Neural progenitor cell (in vitro differentiated cells): ENCODE data around the gene TCF4. TPM values are rescaled to one million over a fixed set of nuclear protein-coding genes. Genes with fewer than 3 reads are reported as not detected.

ENCODE experiments used
- DNase-seq: peaks from one replicate; pipeline ENCODE4 v3.0.0-alpha.2; 2016; ENCODE audit warnings: low spot score
- H2AFZ ChIP-seq: fragments of 200-600 bp; sonication (generic); replicated peaks from 2 replicates; pipeline ENCODE4 v1.6.1; 2016; ENCODE audit warnings: antibody characterized with exemption
- H3F3A ChIP-seq: fragments of 200-600 bp; sonication (generic); 2 replicates; pipeline ENCODE4 v1.6.1; 2016; ENCODE audit warnings: antibody characterized with exemption, low read depth
- H3K27ac ChIP-seq: fragments of 200-600 bp; sonication (generic); 2 replicates; pipeline ENCODE4 v1.5.1; 2016; ENCODE audit warnings: mild to moderate bottlenecking
- H3K27me3 ChIP-seq: fragments of 200-600 bp; sonication (generic); 2 replicates; pipeline ENCODE4 v1.6.1; 2016; ENCODE audit warnings: mild to moderate bottlenecking, moderate library complexity
- H3K36me3 ChIP-seq: fragments of 200-600 bp; sonication (generic); 2 replicates; pipeline ENCODE4 v1.5.1; 2016
- H3K4me1 ChIP-seq: fragments of 200-600 bp; sonication (generic); 2 replicates; pipeline ENCODE4 v1.6.1; 2016; ENCODE audit warnings: mixed run types
- H3K4me2 ChIP-seq: fragments of 200-600 bp; sonication (generic); 2 replicates; pipeline ENCODE4 v1.6.1; 2016
- H3K4me3 ChIP-seq: fragments of 200-600 bp; sonication (generic); 2 replicates; pipeline ENCODE4 v1.5.1; 2016
- H3K79me2 ChIP-seq: fragments of 200-600 bp; sonication (generic); 2 replicates; pipeline ENCODE4 v1.6.1; 2016; ENCODE audit warnings: low read depth
- H3K9ac ChIP-seq: fragments of 200-600 bp; sonication (generic); 2 replicates; pipeline ENCODE4 v1.6.1; 2016
- H3K9me3 ChIP-seq: fragments of 200-600 bp; sonication (generic); 2 replicates; pipeline ENCODE4 v1.5.1; 2016; ENCODE audit warnings: low read depth
- H4K20me1 ChIP-seq: fragments of 200-600 bp; sonication (generic); 2 replicates; pipeline ENCODE4 v1.6.1; 2016; ENCODE audit warnings: low read depth
- H3K27ac Mint-ChIP-seq: 3 replicates; pipeline ENCODE4 v1.8.0; 2021; ENCODE audit warnings: mixed read lengths
- H3K27me3 Mint-ChIP-seq: 2 replicates; pipeline ENCODE4 v1.8.0; 2022; ENCODE audit warnings: low read depth, mild to moderate bottlenecking, inconsistent platforms, moderate library complexity, mixed read lengths; ENCODE audit not compliant: insufficient read depth
- H3K36me3 Mint-ChIP-seq: 3 replicates; pipeline ENCODE4 v1.8.0; 2021; ENCODE audit warnings: mixed read lengths
- H3K4me1 Mint-ChIP-seq: 3 replicates; pipeline ENCODE4 v1.8.0; 2021; ENCODE audit warnings: mixed read lengths
- H3K4me3 Mint-ChIP-seq: 3 replicates; pipeline ENCODE4 v1.8.0; 2021; ENCODE audit warnings: mild to moderate bottlenecking, moderate library complexity, mixed read lengths
- H3K9me3 Mint-ChIP-seq: 3 replicates; pipeline ENCODE4 v1.8.0; 2020; ENCODE audit warnings: mixed read lengths
- EZH2 ChIP-seq: fragments of 200-600 bp; sonication (generic); IDR thresholded peaks from 2 replicates; pipeline ENCODE4 v1.6.1; 2017; ENCODE audit warnings: antibody characterized with exemption, mild to moderate bottlenecking, moderate library complexity
- EZH2phosphoT487 ChIP-seq: fragments of 200-600 bp; sonication (generic); IDR thresholded peaks from 2 replicates; pipeline ENCODE4 v1.6.1; 2017; ENCODE audit warnings: antibody characterized with exemption
- total RNA-seq: library from RNA; depleted of rRNA; stranded (reverse); fragments of >200 nt; gene quantifications from 2 replicates; pipeline ENCODE4 v1.2.3, GENCODE V29; 2015; ENCODE audit warnings: low replicate concordance
- TF ChIP-seq, protein P1 (sequence below): fragments of 200-600 bp; sonication (generic); IDR thresholded peaks from 2 replicates; pipeline ENCODE4 v1.5.1; 2017; ENCODE audit warnings: antibody characterized with exemption, mild to moderate bottlenecking

The TCF4 gene
- total RNA-seq, 1 donor from 2014 or later: 161 TPM

DNA sequence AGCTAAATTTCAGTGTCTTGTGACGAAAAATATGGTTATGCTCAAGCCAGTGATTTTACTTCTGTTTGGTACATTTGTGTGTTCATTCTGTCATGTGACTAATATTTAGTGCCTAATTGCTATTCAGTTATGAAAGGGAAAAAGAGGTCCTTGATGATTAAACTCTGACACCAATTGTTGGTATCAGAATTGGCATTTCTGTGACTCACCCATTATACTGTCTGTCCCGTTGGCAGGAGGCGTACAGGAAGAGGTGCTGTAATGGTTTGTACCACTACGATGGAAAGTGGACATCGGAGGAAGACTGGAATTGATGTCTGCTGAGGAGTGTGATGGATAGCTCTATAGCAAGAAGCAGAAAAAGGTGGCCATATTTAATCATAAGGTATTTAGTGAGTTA, 318.4 kb downstream of the TCF4 start:
- peaks cover 11% of the 10 kb centered on the region for H3K4me1 ChIP-seq
- Mint-ChIP-seq H3K9me3 (no peaks in the 10 kb centered on the region), H3K4me3 (no peak overlapping the region), H3K27me3 (no peaks in the 10 kb centered on the region), H3K27ac (no peak overlapping the region), H3K36me3 (peaks cover 55% of the 10 kb centered on the region), H3K4me1 (peaks cover 16% of the 10 kb centered on the region)
- DNase-seq: no peak
- H3F3A ChIP-seq: peaks cover 2% of the 10 kb centered on the region
- TF ChIP-seq EZH2 (no peak), EZH2phosphoT487 (no peak)
- TF ChIP-seq, protein P1, sequence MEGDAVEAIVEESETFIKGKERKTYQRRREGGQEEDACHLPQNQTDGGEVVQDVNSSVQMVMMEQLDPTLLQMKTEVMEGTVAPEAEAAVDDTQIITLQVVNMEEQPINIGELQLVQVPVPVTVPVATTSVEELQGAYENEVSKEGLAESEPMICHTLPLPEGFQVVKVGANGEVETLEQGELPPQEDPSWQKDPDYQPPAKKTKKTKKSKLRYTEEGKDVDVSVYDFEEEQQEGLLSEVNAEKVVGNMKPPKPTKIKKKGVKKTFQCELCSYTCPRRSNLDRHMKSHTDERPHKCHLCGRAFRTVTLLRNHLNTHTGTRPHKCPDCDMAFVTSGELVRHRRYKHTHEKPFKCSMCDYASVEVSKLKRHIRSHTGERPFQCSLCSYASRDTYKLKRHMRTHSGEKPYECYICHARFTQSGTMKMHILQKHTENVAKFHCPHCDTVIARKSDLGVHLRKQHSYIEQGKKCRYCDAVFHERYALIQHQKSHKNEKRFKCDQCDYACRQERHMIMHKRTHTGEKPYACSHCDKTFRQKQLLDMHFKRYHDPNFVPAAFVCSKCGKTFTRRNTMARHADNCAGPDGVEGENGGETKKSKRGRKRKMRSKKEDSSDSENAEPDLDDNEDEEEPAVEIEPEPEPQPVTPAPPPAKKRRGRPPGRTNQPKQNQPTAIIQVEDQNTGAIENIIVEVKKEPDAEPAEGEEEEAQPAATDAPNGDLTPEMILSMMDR: no peak
- no peak overlapping the region for H3K9ac ChIP-seq
- no peak overlapping the region for H3K27ac ChIP-seq
- no peak overlapping the region for H3K4me3 ChIP-seq
- H3K79me2 ChIP-seq: peaks cover 6% of the 10 kb centered on the region
- H3K27me3 ChIP-seq: no peaks in the 10 kb centered on the region
- H3K4me2 ChIP-seq: no peak overlapping the region
- no peak overlapping the region for H2AFZ ChIP-seq
- H4K20me1 ChIP-seq: peaks cover 2% of the 10 kb centered on the region
- peaks cover 17% of the 10 kb centered on the region for H3K36me3 ChIP-seq
- no peaks in the 10 kb centered on the region for H3K9me3 ChIP-seq

DNA sequence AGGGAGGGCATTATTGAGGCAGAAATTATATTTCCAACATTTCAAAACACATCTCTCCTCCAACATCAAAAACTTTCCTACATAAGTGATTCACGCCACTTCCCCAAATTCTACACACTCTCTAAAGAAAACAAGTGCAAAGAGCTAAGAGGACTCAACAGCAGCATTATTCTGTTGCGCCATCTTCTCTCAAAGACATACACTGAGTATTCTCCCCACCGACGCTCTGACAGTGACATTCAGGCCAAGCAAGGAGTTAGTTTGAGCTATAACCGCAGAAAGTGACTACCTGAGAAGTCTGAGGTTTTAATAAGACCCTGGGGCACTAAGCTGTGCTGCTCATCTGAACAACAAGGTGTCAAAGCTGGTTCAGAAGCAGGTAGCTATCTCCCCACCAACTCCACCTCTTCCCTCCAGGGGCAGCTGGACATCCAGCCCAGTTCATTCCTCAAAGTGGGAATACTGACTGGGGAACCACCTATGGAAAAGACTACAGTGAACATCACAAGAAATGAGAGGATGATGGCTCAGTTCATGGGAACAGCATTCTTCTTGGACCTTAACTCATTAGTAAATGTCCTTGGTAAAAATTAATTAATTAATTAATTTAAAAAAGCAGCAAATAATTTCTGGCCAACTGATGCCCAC, 319.2 kb downstream of the TCF4 start:
- H3K9me3 ChIP-seq: no peaks in the 10 kb centered on the region
- H3F3A ChIP-seq: peaks cover 2% of the 10 kb centered on the region
- no peaks in the 10 kb centered on the region for H3K27me3 Mint-ChIP-seq
- no peak overlapping the region for H3K27ac ChIP-seq
- H3K27me3 ChIP-seq: no peaks in the 10 kb centered on the region
- DNase-seq: no peak
- H3K79me2 ChIP-seq: peaks cover 14% of the 10 kb centered on the region
- no peak overlapping the region for H2AFZ ChIP-seq
- TF ChIP-seq, protein P1: no peak
- TF ChIP-seq EZH2phosphoT487: no peak
- TF ChIP-seq EZH2: no peak
- H3K4me3 Mint-ChIP-seq: no peak overlapping the region
- H3K4me1 Mint-ChIP-seq: peaks cover 24% of the 10 kb centered on the region
- H3K27ac Mint-ChIP-seq: no peak overlapping the region
- H4K20me1 ChIP-seq: peaks cover 6% of the 10 kb centered on the region
- H3K36me3 ChIP-seq: peaks cover 9% of the 10 kb centered on the region
- H3K36me3 Mint-ChIP-seq: peaks cover 47% of the 10 kb centered on the region
- no peak overlapping the region for H3K4me2 ChIP-seq
- no peak overlapping the region for H3K4me3 ChIP-seq
- no peak overlapping the region for H3K9ac ChIP-seq
- no peaks in the 10 kb centered on the region for H3K9me3 Mint-ChIP-seq
- peaks cover 19% of the 10 kb centered on the region for H3K4me1 ChIP-seq

DNA sequence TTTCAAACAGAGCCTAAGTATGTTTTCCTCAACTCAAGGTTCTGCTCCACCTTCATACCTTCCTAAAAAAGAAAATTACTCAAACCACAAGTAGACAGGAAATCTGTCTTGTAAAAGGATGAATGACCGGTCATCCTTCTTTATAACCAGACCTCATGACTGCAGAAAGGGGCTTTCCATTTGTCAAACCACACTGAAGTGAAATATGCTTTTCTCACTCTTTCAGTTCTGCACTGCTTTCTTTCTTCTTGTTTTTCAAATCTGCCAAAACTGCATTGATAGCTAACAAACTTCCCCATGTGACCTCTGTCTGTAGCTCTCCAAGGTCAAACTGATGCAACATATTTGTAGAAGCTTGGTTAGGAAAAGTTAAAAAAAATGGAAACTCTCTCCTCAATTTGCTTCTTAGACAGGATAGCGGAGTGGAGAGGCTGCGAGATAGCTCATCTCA, 319.8 kb downstream of the TCF4 start:
- Mint-ChIP-seq H3K27ac (no peak overlapping the region), H3K4me1 (peaks cover 24% of the 10 kb centered on the region)
- peaks cover 15% of the 10 kb centered on the region for H3K79me2 ChIP-seq

More for the DNA sequence above, 319.8 kb downstream of the TCF4 start:
- DNase-seq: no peak
- Histone ChIP-seq H4K20me1 (peaks cover 6% of the 10 kb centered on the region), H3K27me3 (no peaks in the 10 kb centered on the region), H3K36me3 (peaks cover 9% of the 10 kb centered on the region), H2AFZ (no peak overlapping the region), H3K4me2 (no peak overlapping the region), H3K9ac (no peak overlapping the region), H3K4me3 (no peak overlapping the region), H3K9me3 (no peaks in the 10 kb centered on the region), H3K27ac (no peak overlapping the region), H3F3A (peaks cover 2% of the 10 kb centered on the region), H3K4me1 (peaks cover 19% of the 10 kb centered on the region)
- Mint-ChIP-seq H3K4me3 (no peak overlapping the region), H3K36me3 (peaks cover 44% of the 10 kb centered on the region), H3K27me3 (no peaks in the 10 kb centered on the region), H3K9me3 (no peaks in the 10 kb centered on the region)
- TF ChIP-seq, protein P1: no peak
- TF ChIP-seq EZH2: no peak
- TF ChIP-seq EZH2phosphoT487: no peak
